NOMO-1 (cell line): ENCODE results near the gene CALML5.
"Not testable (repeated sequence)": the region's sequence is repeated elsewhere in the genome, so short reads cannot be mapped to it uniquely, and the experiment has no call there.

Experiments used
- DNase-seq, 2 experiments: peaks; one replicate each; lab custom pipeline; 2025; ENCODE audit not compliant: unreplicated experiment in 2 of 2; lab: John Stamatoyannopoulos, UW

Gene CALML5

GRCh38 chr10:5486853-5487235 is 12.5 kb downstream of the CALML5 start:
- DNase-seq = no peak

DNA sequence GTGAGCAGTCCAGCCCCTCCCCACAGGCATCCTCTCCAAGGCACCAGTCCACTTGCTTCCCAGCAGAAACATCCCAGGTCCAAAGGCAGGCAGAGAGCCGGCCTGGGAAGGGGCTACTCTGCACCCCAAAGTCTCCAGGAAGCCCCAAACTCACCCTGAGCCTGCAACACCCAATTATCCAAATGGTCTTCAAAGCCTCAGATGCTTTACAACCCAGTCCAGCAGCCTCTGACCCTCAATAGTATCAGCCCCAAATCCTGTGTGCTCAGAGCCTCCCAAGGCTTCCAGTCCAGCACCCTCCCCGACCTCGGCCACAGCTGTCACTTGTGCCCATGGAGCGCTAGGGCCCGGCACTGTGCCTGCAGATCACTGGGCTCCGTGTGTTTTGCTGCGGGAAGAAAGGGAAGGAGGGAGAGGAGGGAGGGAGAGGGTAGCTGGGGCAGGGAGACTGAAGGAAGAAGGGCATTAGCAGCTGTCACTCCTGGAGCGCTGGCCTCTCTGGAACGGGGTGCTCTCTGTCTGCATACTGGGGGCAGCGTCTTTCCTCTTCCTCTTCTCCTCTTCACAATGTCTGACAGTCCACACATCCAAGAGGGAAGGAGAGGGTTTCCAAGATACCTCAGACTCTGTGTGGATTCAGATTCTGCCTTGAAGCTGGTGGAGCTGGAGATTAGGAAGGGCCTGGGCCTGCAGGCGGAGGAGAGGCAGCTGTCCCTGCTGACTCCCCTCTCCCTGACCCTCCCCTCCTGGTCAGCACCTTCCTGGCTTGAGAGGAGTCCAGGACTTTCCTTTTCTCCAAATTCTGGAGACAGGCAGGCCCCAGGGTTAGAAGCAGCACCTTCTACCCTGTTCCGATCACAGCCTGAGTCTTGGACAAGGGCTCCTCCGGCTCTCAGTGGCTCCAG is 13.2 kb downstream of the CALML5 start:
- DNase-seq = no peak

DNA sequence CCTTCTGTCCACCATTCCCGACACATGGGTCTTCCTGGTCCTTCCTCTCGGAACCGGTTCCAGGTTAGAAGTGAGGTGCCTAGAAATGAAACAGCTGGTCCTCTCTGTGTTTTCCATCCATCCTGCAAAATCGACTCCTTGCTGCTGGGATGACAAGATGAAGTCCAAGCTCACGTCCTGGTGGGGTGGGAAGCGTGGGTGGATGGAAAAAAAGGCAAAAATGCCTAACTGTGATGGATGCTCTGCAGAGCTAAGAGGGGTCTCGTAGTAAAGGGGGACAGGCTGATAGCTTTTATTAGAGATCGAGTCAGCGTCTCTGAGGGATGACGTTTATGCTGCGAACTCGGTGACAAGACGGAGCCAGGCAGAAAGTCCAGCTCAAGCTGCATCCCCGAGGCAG is 14.1 kb downstream of the CALML5 start:
- DNase-seq = no peak

DNA sequence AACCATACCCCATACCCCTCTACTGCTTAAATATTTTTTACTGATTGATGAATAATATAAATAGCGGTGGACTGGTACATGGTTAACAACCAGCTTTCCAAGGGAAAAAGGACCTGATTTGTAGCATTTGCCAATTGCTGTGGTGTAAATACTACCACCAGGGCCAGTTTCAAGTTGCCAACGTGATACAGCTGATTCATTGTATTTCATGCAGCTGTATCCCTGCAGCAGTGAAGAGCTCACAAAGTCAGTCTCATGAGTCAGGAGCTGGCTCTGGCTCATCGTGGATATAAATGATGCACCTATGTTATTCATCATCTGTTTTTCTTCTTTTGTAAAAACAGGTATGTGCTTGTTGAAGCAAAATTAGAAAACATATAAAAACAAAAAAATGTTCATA is 15.2 kb downstream of the CALML5 start:
- no peak for DNase-seq

DNA sequence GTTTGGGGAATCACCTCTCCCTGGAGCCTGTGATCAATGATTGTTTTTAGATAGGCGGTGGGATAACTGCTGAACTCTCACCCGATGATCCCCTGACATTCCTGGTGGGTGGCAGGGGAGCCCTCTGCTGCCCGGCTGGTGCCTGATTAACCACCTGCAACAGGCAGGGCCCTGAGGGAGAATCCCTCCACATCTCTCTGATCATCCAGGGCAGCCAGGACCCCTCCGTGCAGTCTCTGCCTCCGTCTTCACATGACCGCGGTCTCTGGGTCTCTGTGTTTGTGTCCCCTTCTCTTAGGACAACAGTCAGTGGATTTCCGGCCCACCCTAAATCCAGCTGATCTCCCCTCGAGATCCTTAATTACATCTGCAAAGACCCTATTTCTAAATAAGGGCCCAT is 17.4 kb downstream of the CALML5 start:
- DNase-seq = no peak

- DNase-seq = no peak
Observed at GRCh38 chr10:5481121-5481520, 18.2 kb downstream of the CALML5 start.

DNA sequence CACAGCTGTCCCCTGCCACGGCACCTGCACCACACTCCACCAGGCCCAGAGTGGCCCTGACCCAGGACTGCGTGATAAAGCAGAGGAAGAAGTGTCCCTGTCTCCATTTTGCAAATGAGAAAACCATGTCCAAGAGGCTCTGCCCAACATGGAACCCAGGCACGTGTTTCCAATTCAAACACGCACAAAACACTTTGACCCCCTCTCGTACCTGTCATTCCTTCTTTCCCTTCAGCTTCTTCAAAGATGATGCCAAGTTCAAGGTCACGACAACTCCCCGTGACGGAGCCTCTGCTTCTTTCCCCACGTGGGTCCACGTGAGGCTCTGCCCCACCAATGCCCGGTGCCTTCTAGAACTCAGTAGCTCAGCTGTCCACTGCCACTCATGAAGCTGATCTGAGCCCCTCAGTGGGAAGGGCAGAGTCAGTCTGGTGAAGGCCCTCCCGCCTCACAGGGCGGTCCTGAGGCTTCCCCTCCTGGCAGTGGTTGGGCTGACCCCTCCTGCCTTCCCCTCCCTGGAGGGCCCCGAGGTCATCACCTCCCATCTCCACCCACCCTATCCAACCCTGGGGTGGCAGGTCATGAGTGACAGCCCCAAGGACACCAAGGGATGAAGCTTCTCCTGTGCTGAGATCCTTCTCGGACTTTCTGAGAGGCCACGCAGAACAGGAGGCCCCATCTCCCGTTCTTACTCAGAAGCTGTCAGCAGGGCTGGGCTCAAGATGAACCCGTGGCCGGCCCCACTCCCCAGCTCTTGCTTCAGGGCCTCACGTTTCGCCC is 19.0 kb downstream of the CALML5 start:
- DNase-seq = no peak

DNA sequence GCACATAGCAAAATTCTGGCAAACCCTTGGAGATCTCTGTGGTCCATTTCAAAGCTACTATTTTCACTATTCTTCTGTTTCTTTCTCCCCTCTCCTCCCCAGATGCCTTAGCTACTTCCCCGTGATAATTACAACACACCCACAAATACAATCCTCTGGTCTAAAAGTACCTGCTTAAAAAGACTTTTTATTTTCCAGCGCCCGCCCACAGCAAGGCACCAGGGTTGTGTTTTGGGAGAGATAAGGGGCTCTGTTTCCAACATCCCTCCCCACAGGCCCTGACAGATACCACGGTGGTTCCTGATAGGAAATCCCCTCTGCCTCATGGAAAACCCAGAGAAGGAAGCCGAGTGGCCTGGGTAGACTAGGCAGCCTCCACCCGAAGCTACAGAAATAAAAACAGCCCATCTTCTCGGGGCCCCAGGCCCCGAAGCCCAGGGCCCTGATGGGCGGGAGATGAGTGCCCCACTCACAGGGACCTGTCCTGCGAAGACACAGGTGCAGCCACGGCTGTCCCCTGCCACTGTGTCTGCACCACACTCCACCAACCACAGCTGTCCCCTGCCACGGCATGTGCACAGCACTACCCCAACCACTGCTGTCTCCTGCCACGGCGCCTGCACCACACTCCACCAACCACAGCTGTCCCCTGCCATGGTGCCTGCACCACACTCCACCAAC is 19.7 kb downstream of the CALML5 start:
- no peak for DNase-seq

DNA sequence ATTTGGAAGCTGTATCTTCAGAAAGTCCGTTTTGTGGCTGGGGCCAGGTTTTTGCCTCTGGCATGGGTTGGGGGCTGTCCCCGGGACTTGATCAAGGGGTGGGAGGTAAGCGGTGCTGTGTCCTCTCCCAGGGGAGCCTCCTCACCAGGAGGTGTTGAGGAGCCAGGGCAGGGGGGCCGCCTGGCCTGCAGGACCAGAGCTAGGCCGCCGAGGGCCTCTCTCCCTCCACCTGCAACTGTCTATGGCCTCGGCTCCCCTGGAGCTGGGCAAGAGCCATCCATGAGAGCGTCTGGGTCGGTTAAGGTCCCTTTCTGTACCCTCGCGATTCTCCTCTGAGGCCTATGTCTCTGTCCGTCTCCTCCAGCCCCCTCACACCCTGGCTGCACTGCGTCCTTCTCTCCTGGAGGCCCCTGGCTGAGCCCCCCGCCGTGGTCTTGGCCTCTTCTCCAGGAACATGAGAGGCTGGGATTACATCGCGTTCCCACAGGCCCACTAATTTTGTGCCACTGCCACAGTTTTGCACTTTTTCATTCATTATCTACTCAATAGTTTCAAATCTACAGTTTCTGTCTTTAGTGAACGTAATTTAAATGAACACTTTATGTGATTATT is 20.6 kb downstream of the CALML5 start:
- DNase-seq = no peak

DNA sequence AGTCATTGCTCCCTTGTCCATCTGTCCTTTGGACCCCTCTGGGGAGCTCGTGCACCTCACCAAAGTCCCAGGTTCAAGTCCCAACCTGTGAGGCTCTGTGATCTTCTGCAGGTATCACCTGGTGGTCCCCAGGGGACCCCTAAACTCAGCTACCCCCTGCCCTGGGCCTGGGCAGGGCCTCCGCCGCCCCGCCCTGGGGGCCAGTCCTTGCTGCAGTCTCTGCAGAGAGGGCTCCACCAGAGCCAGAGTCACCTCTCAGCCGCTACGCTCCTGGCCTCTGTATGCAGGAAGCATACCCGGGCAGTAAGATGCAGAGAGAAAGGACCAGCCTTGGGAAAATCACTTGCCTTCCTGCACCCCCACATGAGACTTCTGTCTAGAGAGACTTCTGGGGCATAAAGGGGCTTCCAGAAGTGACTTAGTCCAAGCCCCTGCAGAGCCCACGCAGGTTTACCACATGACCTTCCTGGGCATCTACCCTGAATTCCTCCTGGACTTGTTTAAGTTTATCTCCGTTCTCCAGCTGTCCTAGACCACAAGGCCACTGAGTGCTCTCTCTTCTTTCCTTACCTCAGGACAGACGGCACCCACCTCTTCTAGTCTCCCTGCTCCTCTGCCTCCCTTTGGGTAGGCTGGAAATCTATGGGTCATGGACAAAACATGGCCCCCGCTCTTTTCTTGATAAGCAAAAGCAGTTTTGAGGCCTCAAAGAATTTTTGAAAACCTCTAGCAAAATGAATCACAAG is 21.2 kb downstream of the CALML5 start:
- DNase-seq = no peak

DNA sequence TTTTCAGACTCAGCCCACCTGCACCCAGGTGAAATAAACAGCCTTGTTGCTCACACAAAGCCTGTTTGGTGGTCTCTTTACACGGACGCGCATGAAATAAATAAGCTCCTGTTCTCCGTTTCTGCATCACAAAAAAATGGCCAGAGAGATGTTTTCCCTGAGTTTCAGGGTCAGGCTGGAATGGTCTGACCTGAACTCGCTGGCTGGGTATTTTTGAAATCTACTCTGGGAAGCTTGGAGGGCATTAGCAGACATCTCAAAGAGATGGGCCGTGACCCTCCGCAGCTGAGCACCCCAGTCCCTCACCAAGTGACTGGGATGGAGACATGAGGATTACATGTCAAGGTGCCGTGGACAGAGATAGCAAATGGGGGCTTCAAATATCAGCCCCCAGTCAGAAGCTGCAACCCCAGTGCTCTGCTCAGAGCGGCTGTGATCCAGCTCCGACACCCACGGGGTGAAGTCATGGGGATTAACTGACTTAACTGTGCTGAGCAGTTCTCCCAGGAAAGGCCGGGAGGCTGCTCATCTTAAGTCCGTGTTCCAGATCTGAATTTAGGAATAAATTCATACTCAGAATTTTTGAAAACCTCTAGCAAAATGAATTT is 22.3 kb downstream of the CALML5 start:
- no peak for DNase-seq

- not testable (repeated sequence) for DNase-seq
Observed at GRCh38 chr10:5475974-5476807, 23.2 kb downstream of the CALML5 start.

DNA sequence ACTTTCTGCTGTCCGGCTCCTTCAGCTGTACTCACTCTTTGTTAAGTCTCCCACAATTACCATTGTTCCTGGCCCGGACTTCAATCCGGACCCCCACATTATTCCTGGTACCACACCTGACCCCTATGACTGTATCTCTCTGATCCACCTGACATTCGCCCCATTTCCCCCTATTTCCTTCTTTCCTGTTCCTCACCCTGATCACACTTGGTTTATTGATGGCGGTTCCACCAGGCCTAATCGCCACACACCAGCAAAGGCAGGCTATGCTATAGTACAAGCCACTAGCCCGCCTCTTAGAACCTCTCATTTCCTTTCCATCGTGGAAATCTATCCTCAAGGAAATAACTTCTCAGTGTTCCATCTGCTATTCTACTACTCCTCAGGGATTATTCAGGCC is 24.3 kb downstream of the CALML5 start:
- not testable (repeated sequence) for DNase-seq

DNA sequence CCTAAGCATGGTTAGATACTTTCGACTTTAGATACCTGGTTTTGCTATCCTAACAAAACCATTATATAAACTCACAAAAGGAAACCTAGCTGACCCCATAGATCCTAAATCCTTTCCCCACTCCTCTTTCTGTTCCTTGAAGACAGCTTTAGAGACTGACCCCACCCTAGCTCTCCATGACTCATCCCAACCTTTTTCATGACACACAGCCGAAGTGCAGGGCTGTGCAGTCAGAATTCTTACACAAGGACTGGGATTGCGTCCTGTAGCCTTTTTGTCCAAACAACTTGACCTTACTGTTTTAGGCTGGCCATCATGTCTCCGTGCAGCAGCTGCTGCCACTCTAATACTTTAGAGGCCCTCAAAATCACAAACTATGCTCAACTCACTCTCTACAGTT is 24.7 kb downstream of the CALML5 start:
- not testable (repeated sequence) for DNase-seq

- DNase-seq = no peak
Observed at GRCh38 chr10:5470062-5470751, 29.2 kb downstream of the CALML5 start.

DNA sequence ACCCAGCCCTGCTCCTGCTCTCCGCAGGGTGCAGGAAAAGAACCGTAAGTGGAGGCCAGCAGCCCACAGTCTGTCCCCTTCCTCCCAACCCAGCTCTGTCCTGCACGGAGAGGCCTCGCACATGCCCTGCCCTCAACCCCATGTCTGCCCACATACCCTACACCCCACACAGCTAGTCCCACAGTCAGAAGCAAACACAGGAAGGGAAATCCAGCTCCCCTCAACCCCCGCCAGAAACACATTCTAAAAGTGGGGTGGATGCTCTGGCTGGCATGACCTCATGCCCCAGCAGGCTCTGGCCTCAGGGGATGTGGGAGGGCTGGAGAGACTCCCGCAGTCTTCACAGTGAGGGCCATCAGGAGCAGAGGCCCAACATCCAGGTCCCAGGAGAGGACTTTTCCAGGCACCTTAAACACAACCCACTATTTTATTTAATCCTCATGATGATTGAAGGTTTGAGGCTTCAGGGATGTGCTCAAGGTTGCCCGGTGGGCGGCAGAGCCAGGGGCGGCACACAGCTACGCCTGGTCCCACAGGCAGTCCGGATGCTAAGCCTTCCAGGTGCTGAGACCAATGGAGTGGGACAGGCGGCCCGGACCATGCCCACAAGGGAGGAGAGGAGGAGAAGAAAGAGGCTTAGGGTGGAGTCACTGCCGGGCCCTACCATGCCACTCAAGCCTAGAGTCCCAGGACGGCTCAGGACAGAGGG is 29.9 kb downstream of the CALML5 start:
- no peak for DNase-seq

DNA sequence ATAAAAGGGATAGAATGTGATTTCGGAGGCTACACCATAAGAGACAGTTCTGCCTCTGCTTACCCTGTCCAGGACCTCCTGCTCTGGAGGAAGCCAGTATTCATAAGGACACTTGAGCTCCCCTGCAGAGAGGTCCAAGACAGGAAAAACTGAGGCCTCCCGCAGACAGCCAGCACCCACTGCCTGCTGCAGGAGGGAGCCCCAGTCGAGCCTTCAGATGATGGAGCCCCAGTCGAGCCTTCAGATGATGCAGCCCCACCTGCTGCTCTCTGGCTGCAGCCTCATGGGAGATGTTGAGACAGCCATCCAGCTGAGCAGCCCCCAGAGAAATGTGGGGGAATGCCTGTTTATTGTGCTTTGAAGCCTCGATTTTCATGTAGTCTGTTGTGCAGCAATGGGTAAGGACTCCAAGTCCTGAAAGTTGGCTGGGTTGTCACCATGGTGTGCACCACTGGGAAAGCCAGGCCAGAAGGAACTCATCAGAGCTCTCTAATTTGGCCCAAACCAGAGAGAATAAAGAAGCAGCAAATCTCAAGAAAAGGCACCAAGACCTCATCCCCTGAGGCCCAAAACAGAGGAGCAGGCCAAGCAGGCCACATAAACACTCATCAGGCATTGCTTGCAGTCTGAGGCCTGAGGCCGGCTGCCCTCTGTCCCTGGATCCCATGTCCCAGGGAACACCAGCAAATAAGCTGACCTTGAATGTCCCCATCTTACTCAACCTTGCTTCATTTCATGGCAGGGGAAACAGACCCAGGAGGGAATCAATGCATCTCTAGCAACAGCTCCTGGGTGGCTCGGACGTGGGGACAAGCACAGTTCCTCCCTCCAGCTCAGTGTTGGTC is 30.9 kb downstream of the CALML5 start:
- DNase-seq = no peak
